ENCODE measurements around the gene ABHD1.
"Not testable (repeated sequence)": the region's sequence is repeated elsewhere in the genome, so short reads cannot be mapped to it uniquely, and the experiment has no call there.

ABHD1 gene

GRCh38 chr2:27109083-27109482 is 14.5 kb upstream of the ABHD1 start:
- no peak for DNase-seq (ENCODE audit: low read depth in 1 of 2, low spot score in 1 of 2)

- DNase-seq (ENCODE audit: low read depth in 1 of 2, low spot score in 1 of 2) = not testable (repeated sequence)
Measured at GRCh38 chr2:27110603-27111352, 12.8 kb upstream of the ABHD1 start.

- DNase-seq (ENCODE audit: low read depth in 1 of 2, low spot score in 1 of 2) = not testable (repeated sequence)
Measured at GRCh38 chr2:27111392-27112078, 12.1 kb upstream of the ABHD1 start.

GRCh38 chr2:27115519-27115918 is 8.1 kb upstream of the ABHD1 start:
- no peak for DNase-seq (ENCODE audit: low read depth in 1 of 2, low spot score in 1 of 2)

GRCh38 chr2:27117995-27118524 is 5.6 kb upstream of the ABHD1 start:
- no peak for DNase-seq (ENCODE audit: low read depth in 1 of 2, low spot score in 1 of 2)

GRCh38 chr2:27118525-27119329 is 4.9 kb upstream of the ABHD1 start, which contains the start of gene CGREF1:
Gene CGREF1, minus strand, starts transcription at chr2:27119128. Its CDS starts 14,762 bp downstream, at chr2:27104366.
- no peak for DNase-seq (ENCODE audit: low read depth in 1 of 2, low spot score in 1 of 2)

GRCh38 chr2:27119330-27119670 is 4.3 kb upstream of the ABHD1 start:
- DNase-seq (ENCODE audit: low read depth in 1 of 2, low spot score in 1 of 2) = not testable (repeated sequence)

- DNase-seq (ENCODE audit: low read depth in 1 of 2, low spot score in 1 of 2) = no peak
Measured at GRCh38 chr2:27121906-27122305, 1.7 kb upstream of the ABHD1 start.

- DNase-seq (ENCODE audit: low read depth in 1 of 2, low spot score in 1 of 2) = no peak
Measured at GRCh38 chr2:27122791-27123190, 824 bp upstream of the ABHD1 start.

GRCh38 chr2:27125104-27125503 is 1.5 kb downstream of the ABHD1 start:
- no peak for DNase-seq (ENCODE audit: low read depth in 1 of 2, low spot score in 1 of 2)

GRCh38 chr2:27126252-27126710 is 2.7 kb downstream of the ABHD1 start:
- no peak for DNase-seq (ENCODE audit: low read depth in 1 of 2, low spot score in 1 of 2)

- DNase-seq (ENCODE audit: low read depth in 1 of 2, low spot score in 1 of 2) = no peak
Measured at GRCh38 chr2:27127883-27128667, 4.5 kb downstream of the ABHD1 start.

- no peak for DNase-seq (ENCODE audit: low read depth in 1 of 2, low spot score in 1 of 2)
Measured at GRCh38 chr2:27128668-27129571, 5.3 kb downstream of the ABHD1 start.

GRCh38 chr2:27130396-27130795 is 6.8 kb downstream of the ABHD1 start:
- DNase-seq (ENCODE audit: low read depth in 1 of 2, low spot score in 1 of 2) = no peak

- no peak for DNase-seq (ENCODE audit: low read depth in 1 of 2, low spot score in 1 of 2)
Measured at GRCh38 chr2:27131429-27131828, 7.8 kb downstream of the ABHD1 start.

GRCh38 chr2:27133195-27133875 is 9.7 kb downstream of the ABHD1 start:
- DNase-seq (ENCODE audit: low read depth in 1 of 2, low spot score in 1 of 2) = no peak

- DNase-seq (ENCODE audit: low read depth in 1 of 2, low spot score in 1 of 2) = peak; percentile 98
Measured at GRCh38 chr2:27133905-27134780, 10.5 kb downstream of the ABHD1 start, which contains the start of gene PREB. Gene PREB, minus strand, starts transcription at chr2:27134636. Its CDS starts 215 bp downstream, at chr2:27134421.

All from activated T-helper 1 cell treated with anti-CD3 and anti-CD28 coated beads, Interleukin-2, amount 50 U/mL, for 16 hours (primary cell).